ENCODE measurements around the gene HLA-F. TPM values are rescaled to one million over a fixed set of nuclear protein-coding genes. Genes with fewer than 3 reads are reported as not detected.

The HLA-F gene
- polyA plus RNA-seq, 1 of the 3 experiments (the other 2 are of a cell fraction) = 0.31 TPM

DNA sequence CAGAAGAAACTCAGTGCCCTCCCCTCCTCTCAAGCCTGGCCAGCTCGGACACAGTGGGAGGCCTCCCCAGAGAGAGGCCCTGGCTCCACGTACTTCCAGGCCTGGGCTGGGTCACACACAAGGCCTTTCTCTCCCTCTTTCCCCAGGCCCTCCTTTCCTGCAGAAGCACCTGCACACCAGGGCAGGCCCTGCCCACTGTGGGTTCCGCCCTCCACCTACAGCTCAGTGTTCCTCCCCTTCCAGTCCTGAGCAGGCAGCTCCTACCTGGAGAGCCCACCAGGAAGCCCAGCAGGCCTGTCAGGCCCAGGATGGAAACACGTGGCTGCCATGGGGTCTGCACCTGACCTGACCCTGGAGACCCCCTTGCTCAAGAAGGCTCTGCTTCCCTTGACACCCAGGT lies 18.9 kb downstream of the HLA-F start:
- no peak for DNase-seq
- ChIA-PET CTCF (interaction anchor here (1.9 kb wide), 1 partner anchor 93 kb away, joined by 5 read pairs; no protein-coding TSS in a partner anchor), POLR2A (no interaction called here)
- Histone ChIP-seq H4K20me1 (ENCODE audit: insufficient read depth) (no peaks in the 10 kb centered on the region), H3K9me3 (no peaks in the 10 kb centered on the region), H3K27ac (ENCODE audit: low read depth in 2 of 2, low read length in 1 of 2) (no peak overlapping the region), H3K79me2 (ENCODE audit: insufficient read depth) (no peaks in the 10 kb centered on the region), H3K4me2 (no peak overlapping the region), H2AFZ (ENCODE audit: low read depth) (no peak overlapping the region), H3K4me1 (ENCODE audit: control insufficient read depth in 1 of 2, insufficient read depth in 2 of 2, low read depth in 1 of 2, low read length in 1 of 2) (no peaks in the 10 kb centered on the region), H3K9ac (no peak overlapping the region), H3F3A (replicated peaks; ENCODE audit: insufficient read depth) (no peaks in the 10 kb centered on the region), H3K9me2 (no peaks in the 10 kb centered on the region), H3K27me3 (ENCODE audit: insufficient read depth) (peaks cover 17% of the 10 kb centered on the region), H3K36me3 (replicated peaks in 1 of 2; ENCODE audit: control insufficient read depth in 1 of 2, insufficient read depth in 2 of 2, low read length in 1 of 2) (no peaks in the 10 kb centered on the region), H3K4me3 (ENCODE audit: low read depth in 2 of 2, low read length in 1 of 2) (no peak overlapping the region)
- no peak for TF ChIP-seq MEF2A (IDR thresholded peaks at IDR 0.05; ENCODE audit: borderline replicate concordance, low read depth)
- TF ChIP-seq TAF1 (IDR thresholded peaks at IDR 0.05; ENCODE audit: borderline replicate concordance, low read depth, low read length) = no peak
- no peak for TF ChIP-seq NFIC (IDR thresholded peaks at IDR 0.05; ENCODE audit: borderline replicate concordance)
- no peak for TF ChIP-seq EP300 (IDR thresholded peaks at IDR 0.05; ENCODE audit: borderline replicate concordance in 1 of 2, low read depth in 1 of 2, low read length in 1 of 2)
- TF ChIP-seq EZH2phosphoT487 (IDR thresholded peaks at IDR 0.05; ENCODE audit: borderline replicate concordance, low read depth) = no peak
- TF ChIP-seq MAX (IDR thresholded peaks at IDR 0.05; ENCODE audit: low read depth) = no peak
- no peak for TF ChIP-seq NRF1 (IDR thresholded peaks at IDR 0.05; ENCODE audit: low read depth, low read length)
- no peak for TF ChIP-seq JUND (IDR thresholded peaks at IDR 0.05)
- TF ChIP-seq RFX5 (IDR thresholded peaks at IDR 0.05; ENCODE audit: low read length) = no peak
- no peak for TF ChIP-seq USF2 (IDR thresholded peaks at IDR 0.05; ENCODE audit: borderline replicate concordance, low read depth, low read length)
- no peak for TF ChIP-seq CTCF (IDR thresholded peaks at IDR 0.05)
- no peak for TF ChIP-seq CHD2 (IDR thresholded peaks at IDR 0.05; ENCODE audit: low read length, partially characterized antibody)
- TF ChIP-seq, protein P1, sequence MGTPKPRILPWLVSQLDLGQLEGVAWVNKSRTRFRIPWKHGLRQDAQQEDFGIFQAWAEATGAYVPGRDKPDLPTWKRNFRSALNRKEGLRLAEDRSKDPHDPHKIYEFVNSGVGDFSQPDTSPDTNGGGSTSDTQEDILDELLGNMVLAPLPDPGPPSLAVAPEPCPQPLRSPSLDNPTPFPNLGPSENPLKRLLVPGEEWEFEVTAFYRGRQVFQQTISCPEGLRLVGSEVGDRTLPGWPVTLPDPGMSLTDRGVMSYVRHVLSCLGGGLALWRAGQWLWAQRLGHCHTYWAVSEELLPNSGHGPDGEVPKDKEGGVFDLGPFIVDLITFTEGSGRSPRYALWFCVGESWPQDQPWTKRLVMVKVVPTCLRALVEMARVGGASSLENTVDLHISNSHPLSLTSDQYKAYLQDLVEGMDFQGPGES (IDR thresholded peaks at IDR 0.05; ENCODE audit: low read depth, low read length) = no peak
- 0% methylated on average over 2 of the region's 4 CpGs for WGBS (ENCODE audit: low lambda C conversion rate)

GRCh38 chr6:29743025-29743424 lies 19.8 kb downstream of the HLA-F start:
- Histone ChIP-seq H3K27ac (ENCODE audit: low read depth in 2 of 2, low read length in 1 of 2) (no peak overlapping the region), H3K4me2 (no peak overlapping the region), H3K36me3 (replicated peaks in 1 of 2; ENCODE audit: control insufficient read depth in 1 of 2, insufficient read depth in 2 of 2, low read length in 1 of 2) (no peaks in the 10 kb centered on the region), H4K20me1 (ENCODE audit: insufficient read depth) (no peaks in the 10 kb centered on the region), H3K79me2 (ENCODE audit: insufficient read depth) (no peaks in the 10 kb centered on the region), H2AFZ (ENCODE audit: low read depth) (no peak overlapping the region), H3K9me3 (no peaks in the 10 kb centered on the region), H3K27me3 (ENCODE audit: insufficient read depth) (peaks cover 22% of the 10 kb centered on the region), H3K4me1 (ENCODE audit: control insufficient read depth in 1 of 2, insufficient read depth in 2 of 2, low read depth in 1 of 2, low read length in 1 of 2) (no peaks in the 10 kb centered on the region), H3K4me3 (ENCODE audit: low read depth in 2 of 2, low read length in 1 of 2) (no peak overlapping the region), H3K9me2 (no peaks in the 10 kb centered on the region), H3F3A (replicated peaks; ENCODE audit: insufficient read depth) (no peaks in the 10 kb centered on the region), H3K9ac (no peak overlapping the region)
- 0% methylated on average over 1 of the region's 1 CpG for WGBS (ENCODE audit: low lambda C conversion rate)
- CTCF ChIA-PET = interaction anchor here (1.1 to 1.9 kb wide), 2 partner anchors 9 to 92 kb away, joined by 3 to 5 read pairs; no protein-coding TSS in a partner anchor
- TF ChIP-seq YY1 (IDR thresholded peaks at IDR 0.05; ENCODE audit: low read depth) (no peak), MEF2A (IDR thresholded peaks at IDR 0.05; ENCODE audit: borderline replicate concordance, low read depth) (no peak), TCF12 (IDR thresholded peaks at IDR 0.05) (no peak)
- DNase-seq = no peak
- POLR2A ChIA-PET = no interaction called here

Data from SK-N-SH (cell line).